GM10266 (cell line): ENCODE measurements around the gene MORC4.

Experiments used
- DNase-seq: peaks from one replicate; pipeline ENCODE4 v3.0.0; 2012; ENCODE audit errors: extremely low spot score
- CTCF ChIP-seq: IDR thresholded peaks from 2 replicates; pipeline ENCODE4 v1.5.1; 2012; ENCODE audit warnings: mild to moderate bottlenecking, low read depth; ENCODE audit not compliant: control insufficient read depth, insufficient read depth; ENCODE audit errors: missing control alignments

Gene MORC4

GRCh38 chrX:107000013-107000515 lies at the start of gene MORC4:
Gene MORC4, minus strand, starts transcription at chrX:107000212. Its CDS starts 243 bp downstream, at chrX:106999969.
- peak; percentile 14 for DNase-seq
- no peak for TF ChIP-seq CTCF

GRCh38 chrX:107047622-107048021 lies 47.6 kb upstream of the MORC4 start:
- no peak for TF ChIP-seq CTCF
- DNase-seq: no peak

GRCh38 chrX:107029752-107030151 lies 29.7 kb upstream of the MORC4 start:
- TF ChIP-seq CTCF: no peak
- no peak for DNase-seq

GRCh38 chrX:107025545-107025944 lies 25.5 kb upstream of the MORC4 start:
- peak; percentile 44 for TF ChIP-seq CTCF
- DNase-seq: peak; percentile 5

GRCh38 chrX:107014936-107015335 lies 14.9 kb upstream of the MORC4 start:
- no peak for DNase-seq
- TF ChIP-seq CTCF: no peak

- no peak for TF ChIP-seq CTCF
Measured at GRCh38 chrX:107008034-107008433, 8.0 kb upstream of the MORC4 start.

GRCh38 chrX:106999002-106999975 lies 723 bp downstream of the MORC4 start:
- peak; percentile 18 for DNase-seq
- peak; percentile 51 for TF ChIP-seq CTCF

More at GRCh38 chrX:107008034-107008433, 8.0 kb upstream of the MORC4 start:
- no peak for DNase-seq
